CD4-positive, alpha-beta T cell (primary cell): Measurements from ENCODE around the gene EQTN. TPM values are rescaled to one million over a fixed set of nuclear protein-coding genes. Genes with fewer than 3 reads are reported as not detected.

ENCODE experiments used
- ATAC-seq: fragments of 200-7000 bp; cut with Tn5 transposase; one replicate; pipeline ENCODE4 v1.10.0; 2022; ENCODE audit warnings: mild to moderate bottlenecking; ENCODE audit not compliant: poor library complexity
- CTCF ChIA-PET: fragments of 350-600 bp; sonication (Branson Sonifier 250); formaldehyde crosslinking; loops from one replicate; lab custom pipeline; 2021; ENCODE audit warnings: antibody characterized with exemption, inconsistent platforms; lab: Charles Lee
- POLR2A ChIA-PET: fragments of 350-600 bp; sonication (Branson Sonifier 250); formaldehyde crosslinking; loops from one replicate; lab custom pipeline; 2021; ENCODE audit warnings: antibody characterized with exemption, inconsistent platforms; lab: Charles Lee
- DNase-seq, 14 experiments: peaks; one replicate each; pipeline ENCODE4 v3.0.0-alpha.2; 2013 to 2020; ENCODE audit warnings: mixed read lengths in 2 of 14
- H3K27ac ChIP-seq, 2 donors: one replicate each; pipeline versions ENCODE4 v1.5.1 to v1.7.0; 2013; ENCODE audit warnings: low read length in 2 of 2, low read depth in 1 of 2, mild to moderate bottlenecking in 1 of 2
- H3K27me3 ChIP-seq, 2 experiments: 1 replicate in 1 of 2; 2 replicates in 1 of 2; pipeline versions ENCODE4 v1.6.1 to v1.7.0; 2013; ENCODE audit warnings: low read length in 2 of 2, control low read depth in 1 of 2, mild to moderate bottlenecking in 1 of 2, moderate library complexity in 1 of 2; ENCODE audit not compliant: insufficient read depth in 2 of 2, control insufficient read depth in 1 of 2
- H3K36me3 ChIP-seq: one replicate; pipeline ENCODE4 v1.6.1; 2013; ENCODE audit warnings: low read length, control low read depth; ENCODE audit not compliant: insufficient read depth
- H3K4me1 ChIP-seq: one replicate; pipeline ENCODE4 v1.6.1; 2013; ENCODE audit warnings: low read length, control low read depth; ENCODE audit not compliant: insufficient read depth
- H3K4me3 ChIP-seq: one replicate; pipeline ENCODE4 v1.5.1; 2013; ENCODE audit warnings: mild to moderate bottlenecking, low read length, moderate library complexity
- H3K9me3 ChIP-seq, 2 experiments: 1 replicate in 1 of 2; 2 replicates in 1 of 2; pipeline versions ENCODE4 v1.6.1 to v1.7.0; 2013; ENCODE audit warnings: low read length in 2 of 2, mild to moderate bottlenecking in 2 of 2, control low read depth in 1 of 2, moderate library complexity in 1 of 2; ENCODE audit not compliant: control insufficient read depth in 1 of 2, insufficient read depth in 1 of 2
- H3K27ac Mint-ChIP-seq: one replicate; pipeline ENCODE4 v1.8.0; 2020; ENCODE audit warnings: mixed read lengths
- H3K27me3 Mint-ChIP-seq: one replicate; pipeline ENCODE4 v1.8.0; 2021; ENCODE audit warnings: mixed read lengths
- H3K36me3 Mint-ChIP-seq: one replicate; pipeline ENCODE4 v1.8.0; 2021; ENCODE audit warnings: low read depth, mixed read lengths
- H3K4me1 Mint-ChIP-seq: one replicate; pipeline ENCODE4 v1.8.0; 2021; ENCODE audit warnings: low read depth, mixed read lengths
- H3K4me3 Mint-ChIP-seq: one replicate; pipeline ENCODE4 v1.8.0; 2020; ENCODE audit warnings: mild to moderate bottlenecking, mixed read lengths
- H3K9me3 Mint-ChIP-seq: one replicate; pipeline ENCODE4 v1.8.0; 2020; ENCODE audit warnings: mixed read lengths
- intact Hi-C, 2 experiments: fragments of 100-400 bp; cut with DNase I in 1 of 2; cut with micrococcal nuclease in 1 of 2; formaldehyde crosslinking; loops; one replicate each; pipeline versions ENCODE4 v1.15.1 to v1.9.0; 2023 to 2025; cut with DNase I, micrococcal nuclease
- total RNA-seq, 174 experiments: library from RNA in 2 of 174; stranded (reverse) in 2 of 174; gene quantifications; one replicate each; pipeline ENCODE4 v1.2.3 and lab custom pipeline; 2021 to 2026
- TF ChIP-seq, protein P1 (sequence below): fragments of 200-600 bp; IDR thresholded peaks from one replicate; pipeline ENCODE4 v1.8.0; 2022; ENCODE audit warnings: antibody characterized with exemption, mild to moderate bottlenecking

Gene EQTN
- total RNA-seq, 2 experiments from 2014 or later: not detected

DNA sequence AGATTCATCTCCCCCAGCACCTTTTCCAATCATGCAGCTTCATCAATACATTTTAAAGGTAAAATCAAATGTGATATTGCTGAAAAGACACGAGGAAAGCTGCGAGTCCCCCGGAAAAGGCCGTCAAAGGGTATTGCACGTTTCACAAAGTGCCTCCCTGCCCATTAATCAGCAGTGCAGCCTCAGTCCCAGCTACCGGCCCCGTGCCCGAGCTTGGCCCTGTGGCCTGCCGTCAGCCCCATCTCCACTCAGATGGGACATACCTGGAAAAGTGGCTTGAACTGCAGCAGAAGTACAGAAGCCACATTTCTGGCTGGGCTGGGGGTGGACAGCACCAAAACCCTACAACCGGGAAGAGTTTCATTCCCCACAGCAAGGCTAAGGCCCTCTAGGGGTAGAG, 39.9 kb upstream of the EQTN start:
- Mint-ChIP-seq H3K4me1 (no peaks in the 10 kb centered on the region), H3K36me3 (no peaks in the 10 kb centered on the region), H3K27me3 (no peaks in the 10 kb centered on the region), H3K27ac (no peak overlapping the region), H3K4me3 (no peak overlapping the region), H3K9me3 (no peaks in the 10 kb centered on the region)
- no peaks in the 10 kb centered on the region for H3K27me3 ChIP-seq
- TF ChIP-seq, protein P1, sequence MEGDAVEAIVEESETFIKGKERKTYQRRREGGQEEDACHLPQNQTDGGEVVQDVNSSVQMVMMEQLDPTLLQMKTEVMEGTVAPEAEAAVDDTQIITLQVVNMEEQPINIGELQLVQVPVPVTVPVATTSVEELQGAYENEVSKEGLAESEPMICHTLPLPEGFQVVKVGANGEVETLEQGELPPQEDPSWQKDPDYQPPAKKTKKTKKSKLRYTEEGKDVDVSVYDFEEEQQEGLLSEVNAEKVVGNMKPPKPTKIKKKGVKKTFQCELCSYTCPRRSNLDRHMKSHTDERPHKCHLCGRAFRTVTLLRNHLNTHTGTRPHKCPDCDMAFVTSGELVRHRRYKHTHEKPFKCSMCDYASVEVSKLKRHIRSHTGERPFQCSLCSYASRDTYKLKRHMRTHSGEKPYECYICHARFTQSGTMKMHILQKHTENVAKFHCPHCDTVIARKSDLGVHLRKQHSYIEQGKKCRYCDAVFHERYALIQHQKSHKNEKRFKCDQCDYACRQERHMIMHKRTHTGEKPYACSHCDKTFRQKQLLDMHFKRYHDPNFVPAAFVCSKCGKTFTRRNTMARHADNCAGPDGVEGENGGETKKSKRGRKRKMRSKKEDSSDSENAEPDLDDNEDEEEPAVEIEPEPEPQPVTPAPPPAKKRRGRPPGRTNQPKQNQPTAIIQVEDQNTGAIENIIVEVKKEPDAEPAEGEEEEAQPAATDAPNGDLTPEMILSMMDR: no peak
- ATAC-seq (no peak), DNase-seq (no peak)
- H3K4me3 ChIP-seq: no peak overlapping the region
- H3K36me3 ChIP-seq: no peaks in the 10 kb centered on the region
- no peak overlapping the region for H3K27ac ChIP-seq
- no peaks in the 10 kb centered on the region for H3K9me3 ChIP-seq
- ChIA-PET CTCF (no interaction called here), POLR2A (no interaction called here)
- intact Hi-C loops: loop anchor here in 1 of 2 experiments (5.0 kb wide), 1 partner anchor 210 kb away; no protein-coding TSS in a partner anchor
- H3K4me1 ChIP-seq: peaks cover 2% of the 10 kb centered on the region

DNA sequence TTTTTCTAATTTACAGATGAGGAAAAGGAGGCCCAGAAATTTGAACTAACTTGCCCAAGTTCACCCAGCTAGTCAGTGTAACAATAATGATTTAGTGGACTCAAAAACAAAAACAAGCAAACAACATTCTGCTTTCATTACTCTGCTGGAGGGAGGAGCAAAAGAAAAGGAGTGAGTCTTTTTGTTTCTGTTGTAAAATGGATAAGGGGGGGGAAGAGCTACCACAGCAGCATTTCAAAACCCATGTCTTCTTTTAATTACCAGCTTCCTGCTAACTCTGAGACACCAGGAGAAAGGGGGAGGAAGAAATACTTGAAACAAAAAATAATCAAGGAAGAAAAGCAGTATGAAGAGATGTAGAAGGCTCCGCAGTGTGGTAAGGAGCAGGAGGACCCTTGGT, 39.2 kb upstream of the EQTN start:
- TF ChIP-seq, protein P1: no peak
- H3K4me3 Mint-ChIP-seq: no peak overlapping the region
- POLR2A ChIA-PET: no interaction called here

DNA sequence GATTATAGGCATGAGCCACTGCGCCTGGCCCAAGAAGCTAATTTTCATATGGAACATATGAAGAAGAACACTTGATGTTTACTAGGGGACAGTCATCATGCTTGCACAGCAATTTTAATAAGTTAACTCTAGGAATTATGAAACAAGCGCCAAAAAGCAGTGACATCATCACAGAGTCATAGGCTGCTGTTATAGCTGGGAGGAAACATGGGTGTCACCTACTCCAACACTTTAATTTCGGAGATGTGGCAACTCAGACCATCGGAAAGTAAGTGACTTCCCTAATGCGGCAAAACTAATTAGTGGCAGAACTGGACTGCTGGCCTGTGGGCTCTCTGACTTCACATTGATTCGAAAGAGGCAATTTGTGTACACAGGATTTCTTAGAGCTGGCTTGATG, 38.1 kb upstream of the EQTN start:
- no peaks in the 10 kb centered on the region for H3K27me3 ChIP-seq
- no peak for ATAC-seq
- no peak overlapping the region for H3K4me3 Mint-ChIP-seq
- no peaks in the 10 kb centered on the region for H3K36me3 Mint-ChIP-seq
- H3K27me3 Mint-ChIP-seq: no peaks in the 10 kb centered on the region
- no peak overlapping the region for H3K4me3 ChIP-seq
- intact Hi-C loops: loop anchor here in 1 of 2 experiments (5.0 kb wide), 1 partner anchor 212 kb away; no protein-coding TSS in a partner anchor
- H3K27ac Mint-ChIP-seq: no peak overlapping the region
- H3K4me1 ChIP-seq: peaks cover 2% of the 10 kb centered on the region
- CTCF ChIA-PET: no interaction called here
- POLR2A ChIA-PET: no interaction called here
- no peaks in the 10 kb centered on the region for H3K9me3 Mint-ChIP-seq
- no peaks in the 10 kb centered on the region for H3K4me1 Mint-ChIP-seq
- H3K9me3 ChIP-seq: no peaks in the 10 kb centered on the region
- H3K27ac ChIP-seq: no peak overlapping the region
- DNase-seq: peak in 2 of 14 experiments; percentile 52 to 67
- TF ChIP-seq, protein P1: no peak
- H3K36me3 ChIP-seq: no peaks in the 10 kb centered on the region

More for the DNA sequence above, 39.2 kb upstream of the EQTN start:
- H3K27ac ChIP-seq: no peak overlapping the region
- no peaks in the 10 kb centered on the region for H3K9me3 Mint-ChIP-seq
- peaks cover 2% of the 10 kb centered on the region for H3K4me1 ChIP-seq
- no peak overlapping the region for H3K27ac Mint-ChIP-seq
- H3K27me3 ChIP-seq: no peaks in the 10 kb centered on the region
- no peaks in the 10 kb centered on the region for H3K4me1 Mint-ChIP-seq
- no peak overlapping the region for H3K4me3 ChIP-seq
- CTCF ChIA-PET: no interaction called here
- no peak for DNase-seq
- intact Hi-C loops: loop anchor here in 1 of 2 experiments (5.0 kb wide), 1 partner anchor 211 kb away; no protein-coding TSS in a partner anchor
- H3K9me3 ChIP-seq: no peaks in the 10 kb centered on the region
- H3K36me3 ChIP-seq: no peaks in the 10 kb centered on the region
- no peaks in the 10 kb centered on the region for H3K36me3 Mint-ChIP-seq
- ATAC-seq: no peak
- no peaks in the 10 kb centered on the region for H3K27me3 Mint-ChIP-seq
